CD4-positive, alpha-beta T cell treated with Interleukin-4 for 4 hours (primary cell): Measurements from ENCODE around the gene SHROOM1.

Source experiments
- DNase-seq: peaks from one replicate; pipeline ENCODE4 v3.0.0-alpha.2; 2020

SHROOM1 gene

DNA sequence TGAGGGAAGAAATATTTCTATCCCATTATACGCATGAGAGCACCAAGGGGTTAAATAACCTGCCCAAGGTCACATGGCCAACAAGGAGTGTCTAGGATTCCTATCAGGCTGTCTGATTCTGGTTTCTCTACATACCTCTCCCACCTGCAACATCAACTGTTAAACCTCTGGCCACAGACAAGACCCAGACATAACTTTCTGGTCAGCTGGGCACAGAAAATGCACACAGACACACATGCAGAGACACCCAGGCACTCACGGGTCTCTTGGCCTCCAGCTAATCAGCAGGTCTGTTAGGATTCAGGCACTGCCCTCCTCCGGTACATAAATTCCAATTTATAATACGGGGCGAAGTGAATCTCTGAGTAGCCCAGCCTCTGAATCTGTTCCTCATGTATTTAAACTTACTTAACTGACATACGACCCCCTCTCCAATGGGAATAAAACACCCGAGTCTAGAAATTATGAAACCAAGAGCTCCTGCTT, 54.9 kb downstream of the SHROOM1 start:
- no peak for DNase-seq

DNA sequence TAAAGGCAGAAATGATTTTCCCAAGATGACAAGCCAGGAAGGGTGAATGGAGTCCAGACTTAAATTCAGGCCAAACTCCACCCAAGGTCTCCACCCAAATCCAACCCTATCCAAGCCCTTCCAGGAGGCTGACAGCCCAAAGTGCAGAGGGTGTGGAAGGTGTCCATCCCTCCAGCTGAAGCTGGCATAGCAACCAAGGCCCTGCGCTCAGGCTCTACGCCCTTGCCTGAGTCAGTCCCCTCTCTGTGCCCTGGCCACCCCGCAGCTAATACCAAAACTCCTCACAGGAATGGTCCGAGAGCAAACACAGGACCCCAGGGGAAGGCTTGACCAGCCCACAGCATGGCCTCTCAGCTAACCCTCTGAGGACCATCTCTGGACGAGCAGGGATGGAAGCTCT, 55.6 kb downstream of the SHROOM1 start:
- no peak for DNase-seq

DNA sequence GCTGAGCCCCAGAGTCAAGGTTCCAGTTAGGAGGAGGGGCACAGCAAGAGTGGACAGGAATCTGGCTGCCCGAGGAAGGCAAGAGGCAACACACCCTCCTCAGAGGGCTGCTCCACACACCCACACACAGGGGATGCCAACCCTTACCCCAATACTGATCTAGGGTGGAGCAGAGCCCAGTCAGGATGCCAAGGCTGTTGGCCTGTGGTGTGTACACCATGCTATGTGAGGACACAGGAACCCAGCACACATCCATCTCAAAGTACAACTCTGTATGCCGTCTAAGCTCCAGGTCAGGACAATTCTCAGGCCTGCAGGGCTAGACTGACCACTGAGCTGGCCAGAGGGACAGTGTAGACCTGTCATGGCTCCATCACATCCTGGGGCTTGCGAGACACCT, 56.0 kb downstream of the SHROOM1 start:
- no peak for DNase-seq

DNA sequence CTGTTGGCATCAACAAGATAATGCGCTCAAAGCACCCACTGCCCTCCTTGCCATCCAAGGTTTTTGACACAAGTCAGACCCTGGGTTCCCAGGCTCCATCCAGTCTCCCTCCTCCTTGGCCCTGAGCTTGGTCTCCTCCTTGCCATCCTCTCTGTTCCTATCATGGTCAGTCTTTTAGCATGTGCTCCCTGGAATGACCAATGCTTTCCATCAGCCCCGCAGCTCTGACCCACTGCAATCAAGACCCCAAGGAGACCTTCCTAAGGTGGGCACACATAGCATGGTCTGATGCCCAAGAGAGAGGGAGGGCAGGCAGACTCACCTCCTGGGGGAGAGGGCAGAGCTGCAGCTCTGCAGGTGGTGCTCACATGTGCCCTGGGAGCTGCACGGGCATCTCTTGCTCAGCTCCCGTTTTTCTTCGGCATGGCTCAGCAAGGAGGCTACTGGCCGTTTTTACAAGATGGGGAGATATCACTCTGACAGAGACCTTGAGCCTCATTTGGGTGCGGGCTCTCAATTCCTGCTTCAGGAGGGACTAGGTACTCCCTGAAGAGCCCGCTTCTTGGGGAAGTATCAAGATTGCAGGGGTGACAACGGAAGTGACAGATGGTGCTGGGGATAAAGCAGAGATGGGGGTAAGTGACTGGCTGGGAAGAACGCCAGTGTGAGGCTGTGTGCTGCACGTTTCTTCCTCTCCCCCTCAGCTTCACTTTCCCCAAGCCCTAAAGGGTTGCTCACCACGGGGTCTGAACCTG, 56.7 kb downstream of the SHROOM1 start:
- no peak for DNase-seq

DNA sequence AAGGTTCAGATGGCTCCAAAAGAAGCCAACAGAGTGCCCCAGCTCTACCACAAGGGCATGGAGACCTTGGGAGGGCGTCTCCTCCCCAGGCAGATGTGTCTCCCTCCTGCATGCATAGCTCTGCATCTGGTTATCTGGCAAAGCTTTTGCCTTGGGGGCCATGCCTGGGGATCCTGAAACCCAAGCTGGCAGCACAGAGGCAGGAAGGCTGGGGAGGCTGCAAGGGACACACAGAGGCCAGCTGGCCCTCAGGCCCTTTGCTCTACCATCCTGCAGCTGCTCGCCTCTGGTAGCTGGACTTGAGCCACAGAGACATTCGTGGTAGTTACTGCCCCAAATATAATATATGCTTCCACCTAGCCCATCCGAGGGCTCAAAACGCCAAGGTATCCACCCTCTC, 57.3 kb downstream of the SHROOM1 start:
- no peak for DNase-seq

DNA sequence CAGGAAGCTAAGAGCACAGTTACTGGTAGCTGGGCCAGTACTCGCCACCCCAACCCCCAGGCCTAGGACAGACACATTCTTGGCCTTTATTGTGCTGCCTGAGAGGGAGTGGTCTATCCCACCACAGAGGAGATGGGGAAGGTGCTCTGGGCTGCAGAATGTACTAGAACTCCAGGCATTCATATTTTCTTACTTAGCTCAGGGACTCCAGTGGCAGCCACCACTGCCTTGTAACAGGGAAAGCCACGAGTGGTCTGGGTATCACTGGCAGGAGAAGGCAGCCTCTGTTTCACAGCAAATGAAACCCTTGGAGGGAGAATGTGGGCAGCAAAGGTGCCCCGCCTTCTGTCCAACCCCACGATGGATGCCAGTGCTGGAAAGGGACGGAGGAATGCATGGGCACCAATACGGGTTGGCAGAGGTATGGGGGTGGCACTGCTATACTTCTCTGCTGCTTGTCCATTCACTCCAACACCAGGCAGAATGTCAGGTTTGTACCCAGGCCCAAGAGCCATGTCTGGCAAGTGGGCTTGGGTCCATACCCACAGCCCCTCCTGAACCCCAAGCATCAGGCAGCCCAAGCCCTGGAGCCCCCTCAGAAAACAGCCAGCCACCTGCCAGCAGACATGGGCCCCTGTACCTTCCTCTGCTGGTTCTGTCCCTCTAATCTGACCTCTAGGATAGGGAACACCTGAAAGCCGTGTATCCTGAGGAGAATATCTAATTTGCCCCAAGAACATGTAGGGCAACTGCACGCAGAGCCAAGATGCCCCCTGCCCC, 58.0 kb downstream of the SHROOM1 start:
- no peak for DNase-seq
